ENCODE measurements around the gene RHD. TPM values are rescaled to one million over a fixed set of nuclear protein-coding genes. Genes with fewer than 3 reads are reported as not detected.
"Not testable (repeated sequence)": the region's sequence is repeated elsewhere in the genome, so short reads cannot be mapped to it uniquely, and the experiment has no call there.

The RHD gene
- total RNA-seq, 1 donor, result not detected

DNA sequence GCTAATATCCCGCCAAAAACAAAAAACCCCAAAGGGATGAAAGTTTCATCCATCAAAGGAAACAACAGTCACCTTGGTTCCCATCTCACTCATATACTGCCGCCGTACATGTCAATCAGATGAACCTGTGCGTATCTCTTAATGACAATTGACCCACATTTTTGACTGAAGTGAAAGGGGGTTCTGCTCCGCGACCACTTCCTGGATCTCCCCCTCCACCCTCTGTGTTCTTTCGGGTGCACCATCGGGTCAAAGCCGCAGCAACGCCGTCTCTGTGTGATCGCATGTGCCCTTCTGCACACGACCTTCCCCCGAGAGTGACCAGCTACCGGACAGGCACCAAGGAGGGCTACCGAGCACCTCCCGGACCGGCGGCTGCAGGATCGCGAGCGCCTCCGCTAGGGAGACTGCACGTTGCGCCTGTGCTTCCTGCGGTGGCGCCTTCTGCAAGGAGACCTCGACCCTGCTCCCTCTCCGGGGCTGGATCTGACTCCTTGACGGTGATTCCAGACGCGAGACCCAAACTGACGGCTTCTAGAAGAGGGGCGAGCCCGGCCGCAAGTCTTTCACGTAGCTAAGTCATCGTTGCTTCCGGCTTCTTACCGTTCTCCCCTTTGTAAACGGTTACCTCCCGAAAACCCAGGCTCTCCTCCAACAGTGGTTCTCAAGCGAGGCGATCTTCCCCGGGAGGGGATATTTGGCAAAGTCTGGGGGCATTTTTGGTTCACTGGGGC is 5.6 kb upstream of the RHD start:
- not testable (repeated sequence) for DNase-seq (ENCODE audit: low read depth)
- H3K4me3 ChIP-seq (ENCODE audit: low read depth, low read length), result peak overlapping the region; percentile 66
- TF ChIP-seq CTCF (IDR thresholded peaks at IDR 0.05; ENCODE audit: insufficient read depth, low read length), result peak; percentile 6

DNA sequence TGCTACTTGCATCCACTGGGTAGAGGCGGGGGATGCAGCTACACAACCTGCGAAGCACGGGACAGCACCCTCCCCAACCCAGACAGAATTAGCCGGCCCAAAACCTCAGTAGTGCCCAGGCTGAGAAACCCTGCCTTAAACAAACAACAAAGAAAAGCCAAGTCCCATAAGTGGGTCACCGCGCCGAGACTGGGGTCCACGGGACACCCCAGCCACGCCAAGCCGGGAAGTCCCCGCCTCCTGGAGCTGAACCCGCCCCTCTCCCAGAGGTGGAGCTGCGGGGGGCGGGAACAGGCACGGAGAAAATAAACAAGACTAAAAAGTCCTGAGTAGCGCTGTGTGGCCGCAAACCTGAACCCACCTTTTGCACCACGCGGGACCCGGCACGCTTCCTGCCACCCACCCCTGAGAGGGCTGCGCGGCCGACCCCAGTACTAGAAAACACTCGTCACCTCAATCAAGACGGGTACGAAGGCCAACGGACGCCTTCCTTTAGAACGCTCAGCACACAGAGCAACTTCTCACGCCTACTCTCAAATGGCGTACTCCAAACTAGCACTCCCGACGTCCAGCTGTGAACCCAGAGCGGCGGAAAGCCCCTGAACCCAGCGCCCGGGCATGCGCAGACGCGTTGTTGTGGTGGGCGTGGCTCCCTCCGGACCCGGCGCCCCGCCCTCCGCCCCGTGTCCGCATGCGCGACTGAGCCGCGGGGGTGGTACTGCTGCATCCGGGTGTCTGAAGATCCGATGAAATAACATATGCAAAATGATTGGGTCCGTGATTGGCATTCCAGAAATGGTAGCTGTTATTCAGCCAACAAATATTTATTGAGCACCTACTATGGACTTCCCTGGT is 4.8 kb upstream of the RHD start:
- peak overlapping the region; percentile 73 for H3K4me3 ChIP-seq (ENCODE audit: low read depth, low read length)
- peak; percentile 79 for DNase-seq (ENCODE audit: low read depth)

DNA sequence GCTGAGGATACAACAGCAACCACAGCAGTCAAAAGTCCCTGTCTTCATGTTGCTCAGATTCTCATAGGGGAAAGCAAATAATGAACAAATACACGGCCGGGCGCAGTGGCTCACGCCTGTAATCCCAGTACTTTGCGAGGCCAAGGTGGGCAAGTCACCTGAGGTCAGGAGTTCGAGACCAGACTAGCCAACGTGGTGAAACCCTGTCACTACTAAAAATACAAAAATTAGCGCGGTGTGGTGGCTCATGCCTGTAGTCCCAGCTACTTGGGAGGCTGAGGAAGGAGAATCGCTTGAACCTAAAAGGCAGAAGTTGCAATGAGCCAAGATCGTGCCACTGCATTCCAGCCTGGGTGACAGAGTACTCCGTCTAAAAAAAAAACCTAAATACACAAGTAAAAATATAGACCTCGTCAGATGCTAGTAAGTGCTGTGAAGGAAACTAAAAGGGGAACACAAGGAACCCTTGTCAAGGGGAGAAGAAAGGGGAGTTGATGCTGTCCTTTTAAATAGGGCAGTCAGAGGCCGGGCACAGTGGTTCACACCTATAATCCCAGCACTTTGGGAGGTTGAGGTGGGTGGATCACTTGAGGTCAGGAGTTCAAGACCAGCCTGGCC is 4.1 kb upstream of the RHD start:
- H3K4me3 ChIP-seq (ENCODE audit: low read depth, low read length), result peak overlapping the region; percentile 56
- DNase-seq (ENCODE audit: low read depth), result not testable (repeated sequence)

- DNase-seq (ENCODE audit: low read depth); H3K4me3 ChIP-seq (ENCODE audit: low read depth, low read length): not testable (repeated sequence)
Observed at GRCh38 chr1:25275648-25276047, 3.3 kb downstream of the RHD start.

- not testable (repeated sequence) for DNase-seq (ENCODE audit: low read depth); H3K4me3 ChIP-seq (ENCODE audit: low read depth, low read length)
Observed at GRCh38 chr1:25277295-25277694, 5.0 kb downstream of the RHD start.

DNA sequence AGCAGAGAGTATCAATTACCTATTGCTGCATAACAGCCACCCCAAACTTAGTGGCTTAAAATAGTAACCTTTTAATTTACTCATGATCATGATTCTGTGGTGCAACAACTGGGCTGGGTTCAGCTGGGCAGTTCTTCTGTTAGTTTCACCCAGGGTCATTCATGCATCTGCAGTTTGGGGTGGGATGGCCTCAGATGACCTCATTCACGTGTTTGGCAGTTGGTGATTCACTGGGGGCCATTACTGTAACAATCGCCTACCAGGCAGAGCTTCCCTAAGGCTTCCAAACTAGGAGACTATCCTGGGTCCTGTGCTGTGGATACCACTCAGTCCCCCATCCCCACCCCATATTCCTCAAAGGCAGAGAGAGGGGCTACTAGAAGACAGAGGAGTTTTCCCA is 6.0 kb downstream of the RHD start:
- not testable (repeated sequence) for H3K4me3 ChIP-seq (ENCODE audit: low read depth, low read length); DNase-seq (ENCODE audit: low read depth)

- not testable (repeated sequence) for DNase-seq (ENCODE audit: low read depth)
Observed at GRCh38 chr1:25278790-25279189, 6.5 kb downstream of the RHD start.

DNA sequence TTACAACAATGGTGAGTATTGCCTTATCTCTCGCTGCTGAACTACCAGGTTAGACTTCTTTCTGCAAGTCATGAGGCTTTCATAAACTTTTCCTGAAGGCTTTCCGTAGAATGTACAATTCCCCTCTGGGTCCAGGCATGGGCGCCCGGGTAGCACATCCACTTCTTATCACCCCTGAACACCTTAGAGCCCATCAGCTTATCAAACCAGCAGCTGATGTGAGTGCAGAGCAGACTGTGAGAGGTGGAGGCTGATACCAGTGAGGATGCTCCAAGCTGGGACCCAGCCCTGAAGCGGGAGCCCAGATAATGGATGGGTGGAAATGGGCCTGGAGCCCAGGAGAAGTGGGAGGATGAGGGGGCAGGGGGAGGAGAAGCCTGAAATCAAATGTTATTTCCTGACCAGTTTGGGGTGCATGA is 7.4 kb downstream of the RHD start:
- H3K4me3 ChIP-seq (ENCODE audit: low read depth, low read length); DNase-seq (ENCODE audit: low read depth): not testable (repeated sequence)

More at GRCh38 chr1:25278790-25279189, 6.5 kb downstream of the RHD start:
- not testable (repeated sequence) for H3K4me3 ChIP-seq (ENCODE audit: low read depth, low read length)

- DNase-seq (ENCODE audit: low read depth); H3K4me3 ChIP-seq (ENCODE audit: low read depth, low read length): not testable (repeated sequence)
Observed at GRCh38 chr1:25285862-25286261, 13.6 kb downstream of the RHD start.

GRCh38 chr1:25287164-25287563 is 14.9 kb downstream of the RHD start:
- DNase-seq (ENCODE audit: low read depth), result not testable (repeated sequence)

DNA sequence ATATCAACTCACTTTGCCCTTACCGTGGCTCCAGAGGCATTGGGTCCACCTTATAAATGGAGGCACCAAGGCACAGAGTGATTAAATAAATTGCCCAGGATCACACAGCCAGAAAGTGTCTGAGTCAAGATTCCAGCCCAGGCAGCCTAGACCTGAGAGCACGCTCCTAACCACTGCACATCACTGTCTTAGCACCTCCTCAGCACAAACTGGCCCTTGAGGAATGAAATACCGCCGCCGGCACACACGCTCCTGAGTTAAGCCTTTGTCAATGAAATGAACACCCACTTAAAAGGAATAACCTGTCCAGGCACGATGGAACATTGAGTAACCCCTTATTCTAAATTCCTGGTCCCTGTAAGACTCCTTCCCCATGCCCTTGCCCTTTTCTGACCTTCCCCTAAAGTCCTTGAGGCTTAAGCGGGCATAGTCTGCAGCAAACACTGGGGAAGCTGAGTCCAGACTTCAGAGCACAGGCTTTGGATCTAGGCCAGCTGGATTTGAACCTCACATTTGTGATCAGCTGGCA is 16.3 kb downstream of the RHD start:
- H3K4me3 ChIP-seq (ENCODE audit: low read depth, low read length); DNase-seq (ENCODE audit: low read depth): not testable (repeated sequence)

More at GRCh38 chr1:25287164-25287563, 14.9 kb downstream of the RHD start:
- H3K4me3 ChIP-seq (ENCODE audit: low read depth, low read length), result not testable (repeated sequence)

DNA sequence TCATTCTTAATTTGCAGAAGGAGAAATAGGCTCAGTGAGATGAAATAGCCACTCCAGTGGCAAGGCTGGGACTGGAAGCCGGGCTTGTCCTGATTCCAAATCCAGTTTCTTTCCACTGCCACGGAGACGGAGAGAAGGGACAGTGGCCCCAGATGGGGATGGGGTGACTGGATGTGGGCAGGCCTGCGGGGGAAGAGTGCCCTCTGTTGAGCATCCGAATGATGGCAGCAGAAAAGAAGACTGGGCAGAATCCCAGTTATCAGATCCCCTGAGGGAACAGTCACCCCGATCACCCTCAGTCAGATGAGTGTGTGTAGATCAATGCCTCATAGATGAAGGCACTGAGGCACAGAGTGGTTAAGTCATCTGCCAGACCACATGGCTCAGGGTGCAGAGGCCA is 17.7 kb downstream of the RHD start:
- not testable (repeated sequence) for DNase-seq (ENCODE audit: low read depth)

GRCh38 chr1:25293426-25293825 is 21.1 kb downstream of the RHD start:
- DNase-seq (ENCODE audit: low read depth), result not testable (repeated sequence)

More for the DNA sequence above, 17.7 kb downstream of the RHD start:
- not testable (repeated sequence) for H3K4me3 ChIP-seq (ENCODE audit: low read depth, low read length)

GRCh38 chr1:25294889-25295826 is 22.8 kb downstream of the RHD start:
- DNase-seq (ENCODE audit: low read depth); H3K4me3 ChIP-seq (ENCODE audit: low read depth, low read length): not testable (repeated sequence)

More at GRCh38 chr1:25293426-25293825, 21.1 kb downstream of the RHD start:
- H3K4me3 ChIP-seq (ENCODE audit: low read depth, low read length), result not testable (repeated sequence)

- DNase-seq (ENCODE audit: low read depth); H3K4me3 ChIP-seq (ENCODE audit: low read depth, low read length): not testable (repeated sequence)
Observed at GRCh38 chr1:25296501-25296900, 24.2 kb downstream of the RHD start.

DNA sequence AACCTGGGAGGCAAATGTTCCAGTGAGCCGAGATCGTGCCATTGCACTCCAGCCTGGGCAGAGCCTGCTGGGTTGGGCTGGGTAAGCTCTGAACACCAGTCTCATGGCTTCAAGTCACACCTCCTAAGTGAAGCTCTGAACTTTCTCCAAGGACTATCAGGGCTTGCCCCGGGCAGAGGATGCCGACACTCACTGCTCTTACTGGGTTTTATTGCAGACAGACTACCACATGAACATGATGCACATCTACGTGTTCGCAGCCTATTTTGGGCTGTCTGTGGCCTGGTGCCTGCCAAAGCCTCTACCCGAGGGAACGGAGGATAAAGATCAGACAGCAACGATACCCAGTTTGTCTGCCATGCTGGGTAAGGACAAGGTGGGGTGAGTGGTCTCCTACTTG is 28.4 kb downstream of the RHD start:
- H3K4me3 ChIP-seq (ENCODE audit: low read depth, low read length); DNase-seq (ENCODE audit: low read depth): not testable (repeated sequence)
